AG04449 (cell line): Measurements from ENCODE around the gene FAM124A.

Experiments used
- CTCF ChIA-PET: fragments of 350-600 bp; formaldehyde crosslinking; extraction: SDS; loops from one replicate; lab custom pipeline; 2021; ENCODE audit warnings: antibody characterized with exemption; lab: Yijun Ruan, JAX
- POLR2A ChIA-PET: fragments of 400-600, 350-600 bp; formaldehyde crosslinking; extraction: SDS; loops from one replicate; lab custom pipeline; 2020; ENCODE audit warnings: antibody characterized with exemption, inconsistent platforms; lab: Yijun Ruan, JAX
- DNase-seq: peaks from one replicate; pipeline ENCODE4 v3.0.0-alpha.2; 2010; ENCODE audit warnings: low read depth, low spot score
- H3K4me3 ChIP-seq: 2 replicates; pipeline ENCODE4 v1.5.1; 2011; ENCODE audit warnings: low read depth, mild to moderate bottlenecking, control low read depth, low read length
- TF ChIP-seq, protein P1 (sequence below): IDR thresholded peaks from one replicate; pipeline ENCODE4 v1.5.1; 2011; ENCODE audit warnings: mild to moderate bottlenecking, moderate library complexity, low read length, control low read depth, inconsistent platforms; ENCODE audit not compliant: insufficient read depth; ENCODE audit errors: missing control alignments

The FAM124A gene

GRCh38 chr13:51305271-51305967 is 83.2 kb downstream of the FAM124A start:
- CTCF ChIA-PET = interaction anchor here (2.5 kb wide), 1 partner anchor 17 kb away, joined by 11 read pairs; no protein-coding TSS in a partner anchor

GRCh38 chr13:51308781-51309180 is 86.6 kb downstream of the FAM124A start:
- no peak overlapping the region for H3K4me3 ChIP-seq
- ChIA-PET POLR2A (no interaction called here), CTCF (interaction anchor here (0.7 to 5.3 kb wide), 2 partner anchors 22 to 68 kb away, joined by 3 to 36 read pairs; no protein-coding TSS in a partner anchor)
- DNase-seq = no peak
- TF ChIP-seq, protein P1, sequence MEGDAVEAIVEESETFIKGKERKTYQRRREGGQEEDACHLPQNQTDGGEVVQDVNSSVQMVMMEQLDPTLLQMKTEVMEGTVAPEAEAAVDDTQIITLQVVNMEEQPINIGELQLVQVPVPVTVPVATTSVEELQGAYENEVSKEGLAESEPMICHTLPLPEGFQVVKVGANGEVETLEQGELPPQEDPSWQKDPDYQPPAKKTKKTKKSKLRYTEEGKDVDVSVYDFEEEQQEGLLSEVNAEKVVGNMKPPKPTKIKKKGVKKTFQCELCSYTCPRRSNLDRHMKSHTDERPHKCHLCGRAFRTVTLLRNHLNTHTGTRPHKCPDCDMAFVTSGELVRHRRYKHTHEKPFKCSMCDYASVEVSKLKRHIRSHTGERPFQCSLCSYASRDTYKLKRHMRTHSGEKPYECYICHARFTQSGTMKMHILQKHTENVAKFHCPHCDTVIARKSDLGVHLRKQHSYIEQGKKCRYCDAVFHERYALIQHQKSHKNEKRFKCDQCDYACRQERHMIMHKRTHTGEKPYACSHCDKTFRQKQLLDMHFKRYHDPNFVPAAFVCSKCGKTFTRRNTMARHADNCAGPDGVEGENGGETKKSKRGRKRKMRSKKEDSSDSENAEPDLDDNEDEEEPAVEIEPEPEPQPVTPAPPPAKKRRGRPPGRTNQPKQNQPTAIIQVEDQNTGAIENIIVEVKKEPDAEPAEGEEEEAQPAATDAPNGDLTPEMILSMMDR = no peak

More at GRCh38 chr13:51305271-51305967, 83.2 kb downstream of the FAM124A start:
- POLR2A ChIA-PET = no interaction called here
- TF ChIP-seq, protein P1 = no peak
- H3K4me3 ChIP-seq = no peak overlapping the region
- no peak for DNase-seq

DNA sequence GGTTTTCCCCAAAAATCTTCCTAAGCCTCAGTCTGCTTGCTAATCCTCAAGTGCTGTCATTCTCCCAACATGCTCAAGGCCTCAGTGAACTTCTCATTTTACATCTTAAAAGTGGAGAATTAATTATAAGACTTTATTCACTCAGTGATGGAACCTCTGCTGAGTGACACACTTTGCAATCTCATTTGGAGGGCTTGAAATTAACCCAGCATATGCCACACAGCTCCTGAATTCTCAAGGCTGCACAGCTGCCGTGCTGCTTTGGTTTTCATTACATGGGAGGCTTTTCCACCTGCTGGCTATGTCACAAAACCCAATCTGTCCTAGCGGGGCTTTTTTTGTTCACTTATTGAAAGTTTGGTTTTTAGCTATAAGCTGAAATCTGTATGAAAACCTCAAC is 89.0 kb downstream of the FAM124A start:
- DNase-seq = no peak
- TF ChIP-seq, protein P1 = no peak
- ChIA-PET POLR2A (no interaction called here), CTCF (interaction anchor here (5.3 kb wide), 1 partner anchor 24 kb away, joined by 36 read pairs; no protein-coding TSS in a partner anchor)
- no peak overlapping the region for H3K4me3 ChIP-seq

DNA sequence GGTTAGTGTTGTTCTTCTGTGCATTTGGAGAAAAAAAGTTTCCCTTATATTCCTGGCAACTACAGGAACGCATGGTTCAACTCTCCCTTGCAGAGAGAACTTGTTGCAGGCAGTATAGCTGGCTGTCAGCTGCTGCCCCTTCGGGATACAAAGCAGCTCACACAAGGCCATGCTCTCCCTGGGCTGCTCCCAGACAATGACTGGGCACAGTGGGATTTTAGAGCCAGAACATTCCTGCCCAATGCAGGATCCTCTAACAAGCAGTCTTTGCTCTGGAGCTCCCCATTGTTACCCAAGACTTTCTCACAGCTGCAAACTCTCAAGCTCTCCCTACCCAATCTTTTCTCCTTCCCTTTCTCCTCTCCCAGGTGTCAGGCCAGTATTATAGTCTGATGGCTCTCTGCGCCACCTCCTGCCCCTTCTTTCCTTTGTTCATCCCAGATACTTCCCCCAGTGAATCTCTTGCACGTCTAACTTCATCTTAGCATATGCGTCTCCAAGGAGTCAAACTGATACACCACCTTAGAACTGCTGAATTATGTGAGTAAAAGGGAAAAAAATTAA is 89.8 kb downstream of the FAM124A start:
- DNase-seq = no peak
- POLR2A ChIA-PET = no interaction called here
- CTCF ChIA-PET = interaction anchor here (5.3 kb wide), 1 partner anchor 25 kb away, joined by 36 read pairs; no protein-coding TSS in a partner anchor
- H3K4me3 ChIP-seq = no peak overlapping the region
- TF ChIP-seq, protein P1 = no peak

GRCh38 chr13:51313619-51314018 is 91.4 kb downstream of the FAM124A start:
- TF ChIP-seq, protein P1 = no peak
- H3K4me3 ChIP-seq = no peak overlapping the region
- CTCF ChIA-PET = interaction anchor here (1.1 kb wide), 1 partner anchor 27 kb away, joined by 6 read pairs; no protein-coding TSS in a partner anchor
- no peak for DNase-seq
- POLR2A ChIA-PET = no interaction called here

DNA sequence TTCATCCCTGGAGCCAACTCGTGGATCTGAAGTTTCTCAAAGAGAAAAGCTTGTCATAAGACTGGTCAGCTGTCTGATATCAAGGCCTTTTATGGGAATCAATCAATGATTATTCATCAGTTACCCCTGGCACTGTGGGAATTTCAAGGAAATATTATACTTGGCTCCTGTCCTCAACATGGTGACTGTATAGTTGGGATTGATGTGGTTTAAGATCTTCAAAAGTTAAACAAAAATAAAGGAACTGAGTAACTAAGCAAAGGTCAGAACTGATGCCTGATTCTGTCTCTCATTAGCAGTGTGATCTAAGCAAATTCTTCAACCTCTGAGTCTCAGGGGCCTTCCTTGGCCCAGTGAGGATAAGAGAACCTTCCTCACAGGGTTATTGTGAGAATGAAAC is 95.1 kb downstream of the FAM124A start:
- CTCF ChIA-PET = interaction anchor here (1.7 to 2.5 kb wide), 3 partner anchors 11 to 192 kb away, joined by 4 to 8 read pairs (median 5); no protein-coding TSS in a partner anchor

More for the DNA sequence above, 95.1 kb downstream of the FAM124A start:
- TF ChIP-seq, protein P1 = no peak
- peak; percentile 46 for DNase-seq
- H3K4me3 ChIP-seq = no peak overlapping the region
- POLR2A ChIA-PET = no interaction called here
